Measurements from ENCODE around the gene DHCR24.
A peak's percentile ranks its signal among the peaks of the same experiment; 100 is the strongest.

Gene DHCR24

DNA sequence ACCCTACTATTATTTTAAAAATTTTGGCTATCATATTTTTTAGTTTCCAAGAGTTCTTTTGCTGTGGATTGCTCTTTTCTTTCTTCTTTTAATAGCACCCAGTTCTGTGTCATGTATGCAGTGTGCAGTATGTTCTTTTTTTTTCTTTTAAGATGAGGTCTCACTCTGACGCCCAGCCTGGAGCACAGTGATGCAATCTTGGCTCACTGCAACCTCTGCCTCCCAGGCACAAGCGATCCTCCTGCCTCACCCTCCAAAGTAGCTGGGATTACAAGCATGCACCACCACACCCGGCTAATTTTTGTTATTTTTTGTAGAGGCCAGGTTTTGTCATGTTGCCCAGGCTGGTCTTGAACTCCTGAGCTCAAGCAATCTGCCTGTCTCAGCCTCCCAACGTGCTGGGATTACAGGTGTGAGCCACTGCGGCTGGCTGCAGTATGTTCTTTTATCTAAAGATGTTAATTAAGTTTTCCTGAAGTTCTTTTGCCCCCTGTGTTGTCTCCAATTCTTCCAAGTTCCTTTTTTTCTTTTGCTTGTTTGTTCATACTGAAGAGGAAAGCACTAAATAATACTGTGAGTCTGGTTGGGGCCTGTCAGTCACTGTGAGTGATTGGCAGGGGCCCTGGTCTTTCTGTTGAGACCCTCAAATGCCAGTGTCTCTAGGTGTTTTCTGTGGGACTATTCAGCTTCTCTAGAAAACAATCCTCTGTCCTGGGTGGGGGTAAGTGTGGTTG lies 68.4 kb downstream of the DHCR24 start:
- DNase-seq (ENCODE audit: low read depth in 1 of 2, low spot score in 1 of 2) = no peak

DNA sequence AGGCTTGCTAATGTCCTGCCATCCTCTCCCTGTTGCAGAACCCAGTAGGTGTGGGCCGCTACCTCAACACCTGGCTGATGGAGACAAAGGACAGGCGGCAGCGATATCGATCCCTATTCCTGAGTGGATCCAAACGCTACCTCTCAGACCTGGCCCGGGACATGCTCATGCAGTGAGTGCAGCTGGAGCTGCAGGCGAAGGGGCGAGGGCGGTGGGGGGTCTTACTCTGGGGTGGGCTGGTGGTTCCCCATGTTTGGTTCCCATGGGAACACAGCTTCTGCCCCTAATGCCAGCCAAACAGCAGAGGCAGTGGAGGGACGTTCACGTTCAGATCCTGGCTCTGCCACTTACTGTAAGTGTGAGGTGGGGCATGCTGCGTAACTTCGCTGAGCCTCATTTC lies 70.0 kb downstream of the DHCR24 start:
- DNase-seq (ENCODE audit: low read depth in 1 of 2, low spot score in 1 of 2) = no peak

DNA sequence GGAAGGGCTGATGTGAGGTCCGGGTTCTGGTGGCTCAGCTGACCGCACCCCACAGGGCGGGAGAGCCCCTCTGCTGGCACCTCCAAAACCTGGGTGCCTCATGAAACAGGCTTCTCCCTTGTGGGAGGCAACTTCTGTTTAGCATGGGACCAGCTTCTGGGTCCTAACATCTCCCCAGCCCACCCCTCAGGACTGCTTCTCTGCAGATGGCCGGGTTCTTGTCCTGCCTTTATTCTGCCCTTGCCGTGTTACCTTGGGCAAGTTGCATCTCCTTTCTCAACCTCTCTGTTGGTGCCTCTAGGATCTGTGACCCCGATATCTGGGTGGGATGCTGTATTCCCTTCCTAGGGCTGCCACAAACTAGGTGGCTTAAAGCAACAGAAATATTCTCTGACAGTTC lies 70.9 kb downstream of the DHCR24 start:
- no peak for DNase-seq (ENCODE audit: low read depth in 1 of 2, low spot score in 1 of 2)

DNA sequence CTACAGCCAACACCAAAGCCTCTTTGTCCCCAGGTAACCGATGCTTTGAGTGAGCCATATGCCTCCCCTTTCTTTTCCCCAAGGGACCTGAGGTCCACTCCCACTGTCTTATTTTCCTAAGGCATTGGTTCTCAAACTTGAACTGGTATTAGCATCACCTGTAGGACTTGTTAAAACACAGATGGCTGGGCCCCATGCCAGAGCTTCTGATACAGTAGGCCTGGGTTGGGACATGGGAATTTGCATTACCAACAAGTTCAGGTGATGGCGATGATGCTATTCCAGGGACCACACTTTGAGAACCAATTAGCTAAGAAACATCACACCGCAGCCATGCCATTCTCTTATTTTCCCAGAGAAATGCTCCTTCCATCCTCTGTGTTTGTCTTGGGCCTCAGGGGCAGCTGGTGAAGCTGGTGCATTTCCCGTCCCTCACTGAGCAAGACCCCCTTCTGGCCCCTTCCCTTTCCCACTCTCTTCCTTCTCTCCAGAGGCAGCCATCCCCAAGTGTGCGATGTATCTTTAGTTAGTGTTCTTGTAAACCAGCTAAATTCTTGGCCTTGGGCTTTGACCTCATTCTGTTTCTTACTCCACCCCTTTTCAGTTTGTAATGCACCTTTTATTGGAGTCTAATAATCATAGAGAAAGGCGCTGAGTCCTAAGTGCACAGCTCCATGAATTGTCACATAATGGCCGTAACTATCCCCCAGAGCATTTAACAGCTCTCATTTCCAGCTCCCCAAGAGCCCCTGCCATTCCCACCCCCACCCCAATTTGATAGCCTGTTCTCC lies 71.7 kb downstream of the DHCR24 start:
- no peak for DNase-seq (ENCODE audit: low read depth in 1 of 2, low spot score in 1 of 2)

DNA sequence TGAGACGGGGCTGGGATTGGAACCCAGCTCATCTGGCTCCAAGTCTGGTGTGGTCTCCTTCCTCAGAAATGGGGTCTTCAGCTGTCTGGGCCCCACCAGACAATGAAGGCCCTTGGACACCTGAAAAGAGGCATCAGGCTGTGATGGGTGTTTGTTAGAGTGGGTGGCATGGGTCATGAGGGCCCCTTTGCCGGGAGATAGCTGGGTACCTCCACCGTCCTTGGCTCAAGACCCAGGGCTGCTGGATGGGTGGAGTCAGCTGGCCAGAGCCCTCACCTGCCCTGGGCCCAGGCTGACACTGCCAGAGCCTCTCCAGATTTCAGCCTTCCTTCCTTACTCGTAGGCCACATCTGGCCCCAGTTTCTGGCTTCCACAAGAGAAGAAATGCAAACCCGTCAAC lies 72.4 kb downstream of the DHCR24 start:
- no peak for DNase-seq (ENCODE audit: low read depth in 1 of 2, low spot score in 1 of 2)

DNA sequence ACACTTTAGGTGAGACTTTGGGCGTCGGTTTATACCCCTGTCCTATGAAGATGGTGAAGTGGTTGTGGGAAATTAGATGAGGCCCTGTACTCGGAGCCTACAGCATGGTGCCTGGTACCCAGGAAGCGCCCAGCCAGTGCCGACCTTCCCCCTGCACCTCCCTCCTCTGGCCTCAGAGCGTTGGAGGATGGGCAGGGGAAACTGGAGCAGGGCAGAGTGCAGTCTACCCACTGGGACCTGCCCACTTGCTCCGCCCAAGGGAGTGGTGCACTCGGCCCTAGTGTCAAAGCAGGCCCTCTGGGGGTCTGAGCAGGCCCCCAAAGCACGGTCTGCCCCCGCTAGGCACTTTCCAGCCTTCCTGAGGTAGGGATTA lies 72.9 kb downstream of the DHCR24 start:
- no peak for DNase-seq (ENCODE audit: low read depth in 1 of 2, low spot score in 1 of 2)

DNA sequence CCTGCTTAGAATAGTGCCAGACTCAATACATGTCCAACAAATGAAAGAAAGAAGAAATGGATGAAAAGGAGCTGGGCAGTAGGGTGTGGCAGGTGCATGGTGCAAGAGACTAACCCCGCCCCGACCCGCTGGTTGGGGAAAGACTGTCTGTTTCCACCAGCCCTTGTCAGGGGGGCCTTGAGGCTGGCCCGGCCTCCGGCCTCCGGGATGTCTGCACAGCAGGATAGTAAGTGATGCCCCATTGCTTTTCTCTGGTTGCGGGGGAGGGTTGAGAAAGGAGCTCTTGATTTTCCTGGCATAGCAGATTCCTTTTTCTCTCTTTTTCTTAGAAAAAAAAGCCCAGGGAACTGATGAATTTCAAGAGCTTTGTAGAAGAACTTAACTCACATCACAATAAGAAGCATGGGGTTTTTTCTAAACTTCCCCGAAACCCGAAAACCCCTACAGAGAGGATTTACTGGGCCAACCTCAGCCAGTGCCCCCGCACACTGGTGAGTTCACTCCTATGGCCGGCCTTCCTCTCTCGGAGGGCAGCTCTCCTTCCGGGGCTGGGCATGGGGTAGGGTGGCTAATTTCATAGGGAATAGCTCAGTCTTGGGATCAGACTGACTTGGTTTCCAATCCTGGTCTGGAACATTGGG lies 73.4 kb downstream of the DHCR24 start:
- no peak for DNase-seq (ENCODE audit: low read depth in 1 of 2, low spot score in 1 of 2)

DNA sequence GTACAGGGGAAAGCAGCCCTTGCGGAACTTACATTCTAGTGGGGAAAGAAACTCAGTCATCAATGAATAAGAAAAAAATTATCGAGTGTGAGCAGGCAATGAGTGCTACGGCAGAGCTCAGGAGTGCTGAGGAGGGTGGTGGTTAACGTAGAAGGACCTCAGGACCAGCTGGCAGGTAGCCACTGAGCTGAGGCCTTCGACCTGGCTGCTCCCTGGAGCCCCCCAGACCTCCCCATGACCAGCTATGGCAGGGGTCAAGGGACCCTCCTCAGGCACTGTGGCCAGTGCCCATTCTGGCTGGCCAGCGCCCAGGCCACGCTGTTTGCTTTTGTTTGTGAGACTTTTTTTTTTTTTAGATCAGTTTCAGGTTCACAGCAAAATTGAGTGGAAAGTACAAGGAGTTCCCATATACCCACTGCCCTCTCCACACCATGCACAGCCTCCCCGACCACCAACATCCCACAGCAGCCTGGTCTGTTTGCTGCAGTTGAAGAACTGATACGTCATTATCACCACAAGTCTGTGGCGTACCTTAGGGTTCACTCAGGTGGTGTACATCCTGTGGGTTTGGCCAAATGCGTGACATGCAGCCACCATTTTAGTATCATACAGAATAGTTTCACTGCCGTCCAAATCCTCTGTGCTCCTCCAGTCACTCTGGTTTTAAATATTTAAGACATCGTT lies 74.1 kb downstream of the DHCR24 start:
- no peak for DNase-seq (ENCODE audit: low read depth in 1 of 2, low spot score in 1 of 2)

DNA sequence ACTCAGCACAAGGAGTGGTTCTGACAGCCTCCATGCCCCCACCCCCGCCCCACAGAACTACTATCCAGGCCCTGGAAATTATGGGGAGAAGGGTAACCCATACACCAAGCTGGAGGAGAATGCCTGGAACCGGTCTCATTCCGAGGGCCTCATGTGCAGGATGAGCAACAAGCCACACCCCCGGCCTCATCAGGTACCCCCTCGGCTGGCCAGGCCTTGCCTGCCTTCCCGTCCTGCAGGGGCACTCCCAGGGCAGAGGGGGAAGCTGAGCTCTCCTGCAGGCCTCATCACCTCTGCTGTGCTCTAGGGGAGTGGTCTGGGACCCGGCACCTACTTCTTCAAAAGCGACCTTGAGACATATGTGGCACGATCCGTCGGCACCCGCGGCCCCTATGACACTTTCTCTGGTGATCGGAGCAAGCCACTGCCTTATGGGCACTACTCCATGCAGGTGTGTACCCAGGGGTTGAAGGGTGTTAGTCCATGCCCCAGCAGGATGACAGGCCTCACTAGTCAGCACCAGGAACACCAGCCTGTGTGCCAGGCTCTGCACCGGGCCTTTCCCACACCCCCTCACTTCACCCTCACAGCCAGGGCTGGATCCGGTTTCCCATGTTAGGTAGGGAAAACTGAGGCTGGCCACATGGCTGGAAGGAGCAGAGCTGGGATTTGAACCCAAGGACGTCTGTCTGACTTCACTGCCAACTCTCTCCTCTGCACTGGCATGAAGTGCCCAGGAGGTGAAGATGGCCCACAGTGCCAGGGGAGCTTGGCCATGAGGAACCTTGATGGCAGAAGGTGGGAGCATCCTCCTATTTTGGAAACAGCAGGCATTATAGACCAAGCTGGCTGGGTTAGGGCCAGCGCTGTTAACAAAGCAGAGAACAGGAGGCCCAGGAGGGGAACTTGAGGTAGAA lies 75.0 kb downstream of the DHCR24 start:
- no peak for DNase-seq (ENCODE audit: low read depth in 1 of 2, low spot score in 1 of 2)

DNA sequence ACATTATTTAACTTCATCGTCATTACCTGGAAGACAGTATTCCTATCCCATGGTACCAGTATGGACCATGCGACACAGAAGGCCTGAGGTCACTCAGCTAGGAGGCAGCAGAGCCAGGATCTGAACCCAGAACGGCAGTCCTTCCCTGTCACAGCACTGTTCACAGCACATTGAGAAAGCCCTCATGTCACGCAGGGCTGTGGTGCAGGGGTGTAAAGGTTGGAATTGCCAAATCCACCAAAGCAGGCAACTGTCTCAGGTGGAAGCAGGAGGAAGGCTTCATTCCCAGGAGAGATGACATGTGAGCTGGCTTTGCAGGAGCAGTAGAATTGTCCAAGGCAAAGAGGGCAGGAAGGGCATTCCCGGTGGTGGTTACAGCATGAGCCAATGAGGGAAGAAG lies 75.9 kb downstream of the DHCR24 start:
- DNase-seq (ENCODE audit: low read depth in 1 of 2, low spot score in 1 of 2) = no peak

DNA sequence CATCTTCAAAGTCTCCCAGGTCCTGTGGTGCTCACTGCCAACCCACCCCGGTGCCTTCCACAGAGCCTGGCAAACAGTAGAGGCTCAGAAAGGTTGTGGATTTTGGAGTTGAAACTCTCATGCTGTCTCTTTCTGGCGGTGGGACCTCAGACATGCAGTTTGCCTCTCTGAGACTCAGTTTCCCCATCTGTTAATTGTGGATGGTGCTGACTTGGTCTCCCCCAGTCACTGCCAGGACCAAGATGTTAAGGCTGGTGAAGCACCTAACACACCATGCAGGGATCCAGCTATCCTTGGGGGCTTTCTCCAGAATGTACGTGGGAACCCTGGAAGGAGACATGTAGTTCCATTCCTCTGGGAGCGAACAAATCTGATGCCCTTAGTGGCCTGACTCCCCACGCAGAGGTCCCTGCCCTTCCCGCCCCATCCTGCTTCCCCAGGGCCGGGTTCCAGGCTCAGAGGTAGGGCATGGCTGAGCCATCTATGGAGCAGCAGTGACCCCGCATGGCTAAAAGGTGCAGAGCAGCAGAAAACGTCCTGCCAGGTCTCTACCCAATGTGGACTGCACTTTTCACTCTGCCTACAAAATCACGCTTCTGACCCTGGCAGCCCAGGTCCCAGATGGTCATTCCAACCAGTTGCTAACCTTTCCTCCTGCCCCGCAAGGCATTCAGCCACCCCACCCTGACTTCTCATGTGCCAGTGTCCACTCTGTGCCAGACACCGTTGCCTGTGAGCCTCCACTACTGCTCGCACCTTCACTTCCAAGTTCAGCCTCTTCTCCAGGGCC lies 76.6 kb downstream of the DHCR24 start:
- DNase-seq (ENCODE audit: low read depth in 1 of 2, low spot score in 1 of 2) = peak; percentile 54 to 56

DNA sequence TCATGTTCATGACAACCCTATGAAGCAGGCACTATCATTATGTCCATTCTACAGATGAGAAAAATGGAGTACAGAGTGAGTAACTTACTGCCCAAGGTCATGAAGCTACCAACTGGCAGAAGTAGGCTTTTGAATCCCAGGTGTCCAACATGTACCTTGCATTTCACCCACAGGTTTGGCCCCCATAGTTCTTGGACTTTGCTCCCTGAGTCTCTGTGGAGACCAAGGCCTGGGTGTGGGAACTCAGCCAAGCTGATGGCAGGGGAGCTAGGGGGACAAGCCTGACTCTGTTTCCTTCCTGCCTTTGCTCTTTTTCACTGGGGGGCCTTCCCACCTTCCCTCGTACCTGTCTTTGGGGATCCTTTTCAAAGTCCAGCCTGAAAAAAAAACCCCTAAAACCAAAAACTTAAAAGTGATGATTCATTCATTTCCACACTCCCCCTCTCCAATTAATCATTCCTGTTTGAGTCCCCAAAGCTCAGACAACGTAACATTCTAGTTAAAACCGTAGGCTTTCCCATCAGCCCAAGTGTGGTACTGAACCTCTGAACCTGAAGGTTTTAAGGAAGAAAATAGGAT lies 77.4 kb downstream of the DHCR24 start:
- no peak for DNase-seq (ENCODE audit: low read depth in 1 of 2, low spot score in 1 of 2)

DNA sequence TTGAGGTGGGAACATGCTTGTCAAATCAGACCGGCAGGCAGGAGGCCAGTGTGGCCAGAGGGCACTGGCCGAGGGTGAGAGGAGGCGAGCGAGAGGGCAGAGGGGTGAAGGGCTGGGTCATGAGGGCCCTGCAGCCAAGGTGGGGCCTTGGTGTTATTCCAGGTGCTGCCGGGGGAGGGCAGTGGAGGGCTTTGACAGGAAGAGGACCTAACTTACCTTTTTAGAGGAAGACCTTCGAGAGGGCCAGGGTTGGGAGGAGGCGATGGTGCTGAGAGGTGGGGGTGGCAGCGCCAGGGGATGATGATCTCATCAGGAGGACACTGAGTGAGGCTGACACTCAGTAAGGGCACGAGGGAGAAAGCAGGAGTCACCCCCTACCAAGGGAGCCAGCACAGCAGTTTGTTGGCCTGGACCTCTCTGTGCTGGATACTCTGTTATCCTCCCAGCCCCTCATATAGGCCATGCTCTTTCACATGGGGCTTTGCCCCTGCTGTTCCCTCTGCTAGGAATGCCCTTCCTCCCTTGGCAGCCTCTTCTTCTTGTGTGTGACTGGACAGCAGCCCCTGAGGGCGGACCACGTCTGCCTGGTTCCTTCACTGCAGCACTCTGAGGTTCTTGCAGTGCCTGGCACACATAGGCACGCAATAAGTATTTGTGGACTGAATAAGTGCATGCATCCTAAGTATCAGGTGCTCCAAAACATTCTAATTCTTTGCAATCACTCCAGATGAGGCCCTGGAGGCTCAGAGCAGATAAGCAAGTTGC lies 78.4 kb downstream of the DHCR24 start:
- no peak for DNase-seq (ENCODE audit: low read depth in 1 of 2, low spot score in 1 of 2)

DNA sequence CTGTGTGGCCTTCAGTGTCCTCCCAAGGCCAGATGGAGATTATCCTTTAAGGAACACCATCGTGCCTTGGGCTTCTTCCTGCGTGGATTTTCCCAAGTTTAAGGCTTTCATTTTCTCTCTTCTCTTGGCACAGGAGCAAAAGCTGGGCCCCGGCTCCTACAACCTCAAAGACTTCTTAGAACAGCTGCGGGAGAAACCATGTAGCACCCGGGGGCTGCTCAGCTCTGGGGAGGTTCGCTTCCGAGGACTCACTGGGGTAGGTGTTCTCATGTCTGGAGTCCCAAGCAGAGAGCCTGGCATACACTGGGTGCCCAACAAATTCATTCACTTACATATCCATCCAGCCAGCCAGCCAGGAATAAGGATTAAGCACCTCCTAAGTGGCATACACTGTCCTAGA lies 79.2 kb downstream of the DHCR24 start:
- no peak for DNase-seq (ENCODE audit: low read depth in 1 of 2, low spot score in 1 of 2)

DNA sequence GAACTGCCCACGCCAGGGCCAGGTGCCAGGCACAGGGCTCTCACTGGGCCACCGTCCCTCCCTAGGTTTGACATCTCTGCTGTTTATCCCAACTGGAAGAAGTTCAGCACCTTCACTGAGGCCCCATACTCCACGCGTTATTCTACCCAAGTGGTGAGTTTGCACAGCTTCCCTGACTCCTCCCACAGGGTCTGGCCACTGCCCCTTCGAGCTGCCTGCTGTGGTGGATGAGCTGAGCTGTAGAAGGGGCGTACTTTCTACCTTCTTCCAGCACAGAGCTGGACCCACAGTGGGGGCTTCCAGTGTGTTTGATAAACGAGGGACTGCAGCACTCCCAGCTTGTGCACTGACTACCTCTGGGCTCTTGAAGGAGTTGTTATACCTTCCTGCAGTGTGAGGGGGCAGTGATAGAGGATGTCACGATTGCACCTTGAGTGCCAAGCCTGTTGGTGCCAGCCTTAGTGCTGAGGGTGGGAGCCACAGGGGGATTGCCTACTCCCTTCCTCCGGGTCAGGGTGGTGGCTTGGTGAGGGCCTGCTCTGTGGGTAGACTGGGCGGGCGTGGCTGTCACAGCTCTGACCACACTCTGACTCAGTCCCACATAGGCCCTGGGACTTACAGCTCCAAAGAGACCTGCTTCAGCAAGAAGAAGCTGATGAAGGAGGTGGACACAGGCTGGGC lies 79.9 kb downstream of the DHCR24 start:
- no peak for DNase-seq (ENCODE audit: low read depth in 1 of 2, low spot score in 1 of 2)

DNA sequence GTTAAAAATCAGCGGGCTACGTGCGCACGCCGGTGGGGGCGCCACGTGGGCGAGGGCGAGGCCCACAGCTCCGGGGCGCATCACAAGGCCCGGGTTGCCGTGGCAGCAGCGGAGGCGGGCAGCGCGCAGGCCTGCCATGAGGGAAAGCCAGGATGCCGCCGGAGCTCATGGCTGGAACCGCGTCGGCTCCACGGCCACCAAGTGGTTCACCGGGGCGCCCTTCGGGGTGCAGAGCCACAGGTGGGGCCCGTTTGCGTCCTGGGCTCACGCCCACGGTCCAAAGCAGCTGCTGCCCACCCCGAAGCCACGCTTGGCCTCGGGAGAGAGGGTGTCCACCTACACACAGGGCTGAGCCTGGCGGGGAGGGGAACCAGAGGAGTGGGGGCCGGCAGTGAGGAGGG lies 81.0 kb downstream of the DHCR24 start:
- no peak for DNase-seq (ENCODE audit: low read depth in 1 of 2, low spot score in 1 of 2)

DNA sequence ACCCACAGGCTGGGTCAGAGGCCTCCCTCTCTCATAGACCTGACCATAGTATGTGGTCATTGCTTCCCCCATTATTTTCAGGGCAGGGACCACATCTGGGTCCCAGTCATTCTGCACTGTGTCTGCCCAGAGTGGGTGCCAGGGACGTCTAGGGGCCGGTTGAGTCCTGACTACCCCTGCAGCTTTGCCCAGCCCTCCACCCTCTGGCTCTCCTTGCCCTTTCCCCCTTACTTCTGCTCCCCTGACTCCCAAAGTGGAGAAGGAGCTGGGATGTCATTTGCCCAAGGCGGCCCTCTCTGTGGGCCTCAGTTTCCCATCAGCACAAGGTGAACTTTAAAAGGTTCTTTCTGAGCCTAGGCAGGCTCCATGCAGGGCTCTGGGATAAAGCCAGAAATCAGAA lies 81.5 kb downstream of the DHCR24 start:
- no peak for DNase-seq (ENCODE audit: low read depth in 1 of 2, low spot score in 1 of 2)

DNA sequence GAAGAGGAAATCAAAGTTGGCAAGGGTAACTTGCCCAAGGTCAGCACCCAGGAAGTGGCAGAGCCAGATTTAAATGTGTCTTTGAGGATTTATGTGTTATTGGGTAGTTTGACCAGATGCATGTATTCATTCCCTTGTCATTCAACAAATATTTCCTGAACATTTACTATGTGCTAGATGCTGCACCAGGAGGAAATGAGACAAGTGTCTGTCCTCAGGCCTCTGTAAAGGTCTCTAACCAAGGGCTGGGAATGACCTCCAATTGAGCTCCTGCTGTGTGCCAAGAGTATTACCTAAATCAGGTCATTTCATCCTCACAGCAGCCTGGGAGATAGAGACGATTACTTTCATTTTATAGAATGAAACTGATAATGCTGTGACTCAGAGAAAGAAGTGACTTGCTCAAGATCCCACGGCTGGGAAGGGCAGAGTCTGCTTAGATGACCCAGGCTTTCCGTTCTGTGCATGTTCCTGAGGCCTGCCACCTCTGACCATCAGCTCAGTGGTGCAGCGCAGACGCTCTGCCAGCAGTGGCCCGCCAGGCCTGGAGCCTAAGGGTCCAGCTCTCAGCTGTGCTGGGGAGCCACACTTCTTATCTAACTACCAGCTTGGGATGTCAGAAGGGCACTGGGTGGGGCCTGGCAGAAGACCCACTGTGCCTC lies 82.4 kb downstream of the DHCR24 start:
- DNase-seq (ENCODE audit: low read depth in 1 of 2, low spot score in 1 of 2) = no peak

Measured in activated CD4-positive, alpha-beta T cell treated with anti-CD3 and anti-CD28 coated beads, Interleukin-2, amount 50 U/mL, for 24 hours (primary cell).